SK-N-SH (cell line): ENCODE data around the gene ENTPD1. TPM values are rescaled to one million over a fixed set of nuclear protein-coding genes. Genes with fewer than 3 reads are reported as not detected.

Experiments
- CTCF ChIA-PET: fragments of 300-600, 350-600 bp; formaldehyde crosslinking; extraction: SDS; loops from one replicate; lab custom pipeline; 2021; lab: Yijun Ruan, JAX
- POLR2A ChIA-PET: fragments of 350-600 bp; sonication (Branson Sonifier 250); formaldehyde crosslinking; extraction: SDS; loops from one replicate; lab custom pipeline; 2020; ENCODE audit warnings: antibody characterized with exemption, inconsistent platforms; lab: Yijun Ruan, JAX
- DNase-seq: peaks from one replicate; pipeline ENCODE4 v3.0.0; 2012
- H2AFZ ChIP-seq: fragments of 200-600 bp; sonication (generic); 2 replicates; pipeline ENCODE4 v1.8.1; 2016; ENCODE audit warnings: antibody characterized with exemption, mild to moderate bottlenecking, low read depth
- H3F3A ChIP-seq: fragments of 200-600 bp; sonication (generic); replicated peaks from 2 replicates; pipeline ENCODE3; 2016; ENCODE audit warnings: antibody characterized with exemption, mild to moderate bottlenecking; ENCODE audit not compliant: insufficient read depth
- H3K27ac ChIP-seq, 2 experiments: fragments of 200-500 bp in 1 of 2; fragments of 200-600 bp in 1 of 2; sonication (Bioruptor generic) in 1 of 2; sonication (generic), shearing (Covaris generic) in 1 of 2; 2 replicates each; pipeline versions ENCODE4 v1.5.1 to v1.6.1; 2014 to 2016; ENCODE audit warnings: low read depth in 2 of 2, inconsistent platforms in 1 of 2, low read length in 1 of 2, mild to moderate bottlenecking in 1 of 2, mixed read lengths in 1 of 2
- H3K27me3 ChIP-seq: fragments of 200-600 bp; sonication (generic), shearing (Covaris generic); 2 replicates; pipeline ENCODE4 v1.6.1; 2016; ENCODE audit warnings: mixed run types; ENCODE audit not compliant: insufficient read depth
- H3K36me3 ChIP-seq, 2 experiments: fragments of 200-500 bp in 1 of 2; fragments of 200-600 bp in 1 of 2; sonication (Bioruptor generic) in 1 of 2; sonication (generic) in 1 of 2; replicated peaks in 1 of 2; 2 replicates each; pipeline versions ENCODE3 to v1.5.1; 2014 to 2016; ENCODE audit warnings: low read length in 1 of 2, mild to moderate bottlenecking in 1 of 2; ENCODE audit not compliant: insufficient read depth in 2 of 2, control insufficient read depth in 1 of 2
- H3K4me1 ChIP-seq, 2 experiments: fragments of 200-500 bp in 1 of 2; fragments of 200-600 bp in 1 of 2; sonication (Bioruptor generic) in 1 of 2; sonication (generic), shearing (Covaris generic) in 1 of 2; 2 replicates each; pipeline versions ENCODE4 v1.5.1 to v1.6.1; 2014 to 2016; ENCODE audit warnings: low read depth in 1 of 2, low read length in 1 of 2, mixed run types in 1 of 2; ENCODE audit not compliant: insufficient read depth in 2 of 2, control insufficient read depth in 1 of 2
- H3K4me2 ChIP-seq: fragments of 200-600 bp; sonication (generic), shearing (Covaris generic); 2 replicates; pipeline ENCODE4 v1.6.1; 2017; ENCODE audit warnings: mixed run types
- H3K4me3 ChIP-seq, 2 experiments: fragments of 200-500 bp in 1 of 2; fragments of 200-600 bp in 1 of 2; sonication (Bioruptor generic) in 1 of 2; sonication (generic), shearing (Covaris generic) in 1 of 2; 2 replicates each; pipeline versions ENCODE4 v1.5.1 to v1.8.1; 2014 to 2016; ENCODE audit warnings: low read depth in 2 of 2, inconsistent platforms in 1 of 2, low read length in 1 of 2, mild to moderate bottlenecking in 1 of 2, mixed read lengths in 1 of 2, moderate library complexity in 1 of 2
- H3K79me2 ChIP-seq: fragments of 200-600 bp; sonication (generic); 2 replicates; pipeline ENCODE4 v1.8.1; 2017; ENCODE audit warnings: mild to moderate bottlenecking; ENCODE audit not compliant: insufficient read depth
- H3K9ac ChIP-seq: fragments of 200-600 bp; sonication (generic); 2 replicates; pipeline ENCODE4 v1.6.1; 2017; ENCODE audit warnings: mixed run types
- H3K9me2 ChIP-seq: fragments of 200-600 bp; sonication (generic); 2 replicates; pipeline ENCODE4 v1.6.1; 2017; ENCODE audit warnings: mixed run types
- H3K9me3 ChIP-seq: fragments of 200-600 bp; sonication (generic); 2 replicates; pipeline ENCODE4 v1.6.1; 2017; ENCODE audit warnings: mixed run types, mild to moderate bottlenecking, moderate library complexity
- H4K20me1 ChIP-seq: fragments of 200-600 bp; sonication (generic); 2 replicates; pipeline ENCODE4 v1.6.1; 2017; ENCODE audit warnings: mild to moderate bottlenecking, mixed run types; ENCODE audit not compliant: insufficient read depth
- CHD2 ChIP-seq: fragments of 150-350 bp; IDR thresholded peaks from 2 replicates; pipeline ENCODE4 v1.6.1; 2018; ENCODE audit warnings: low read length; ENCODE audit not compliant: partially characterized antibody
- EP300 ChIP-seq, 2 experiments: IDR thresholded peaks; 2 replicates each; pipeline versions ENCODE4 v1.4.0 to v1.6.1; 2012; ENCODE audit warnings: borderline replicate concordance in 1 of 2, low read depth in 1 of 2, low read length in 1 of 2
- EZH2phosphoT487 ChIP-seq: fragments of 200-600 bp; sonication (generic); IDR thresholded peaks from 2 replicates; pipeline ENCODE4 v1.6.1; 2017; ENCODE audit warnings: low read depth, mixed run types, mild to moderate bottlenecking, antibody characterized with exemption, moderate library complexity, borderline replicate concordance
- FOXJ3 ChIP-seq: sonication (generic); formaldehyde crosslinking; IDR thresholded peaks from 2 replicates; pipeline ENCODE4 v1.5.1; 2020; ENCODE audit warnings: mild to moderate bottlenecking, missing genetic modification reagents
- FOXM1 ChIP-seq: IDR thresholded peaks from 2 replicates; pipeline ENCODE4 v1.4.0; 2012; ENCODE audit warnings: low read depth, mild to moderate bottlenecking
- IRF3 ChIP-seq: fragments of 150-350 bp; IDR thresholded peaks from 2 replicates; pipeline ENCODE4 v1.6.1; 2016; ENCODE audit warnings: mild to moderate bottlenecking, low read depth, low read length
- JUND ChIP-seq: IDR thresholded peaks from 2 replicates; pipeline ENCODE4 v1.4.0; 2012
- MEF2A ChIP-seq: IDR thresholded peaks from 2 replicates; pipeline ENCODE4 v1.4.0; 2012; ENCODE audit warnings: low read depth, borderline replicate concordance
- NFIC ChIP-seq: IDR thresholded peaks from 2 replicates; pipeline ENCODE4 v1.4.0; 2012; ENCODE audit warnings: borderline replicate concordance
- NRF1 ChIP-seq: IDR thresholded peaks from 2 replicates; pipeline ENCODE4 v1.6.1; 2012; ENCODE audit warnings: low read depth, mild to moderate bottlenecking, low read length
- POLR2AphosphoS5 ChIP-seq: IDR thresholded peaks from 2 replicates; pipeline ENCODE4 v1.6.1; 2012; ENCODE audit warnings: low read depth, low read length
- RCOR1 ChIP-seq: fragments of 150-350 bp; IDR thresholded peaks from 2 replicates; pipeline ENCODE4 v1.6.1; 2017; ENCODE audit warnings: antibody characterized with exemption, low read length
- REST ChIP-seq: IDR thresholded peaks from 2 replicates; pipeline ENCODE4 v1.6.1; 2012; ENCODE audit warnings: mild to moderate bottlenecking, low read depth, low read length, moderate library complexity
- SIN3A ChIP-seq: IDR thresholded peaks from 2 replicates; pipeline ENCODE4 v1.6.1; 2012; ENCODE audit warnings: low read depth, mild to moderate bottlenecking, low read length, moderate library complexity, borderline replicate concordance
- SMC3 ChIP-seq: IDR thresholded peaks from 2 replicates; pipeline ENCODE4 v1.6.1; 2012; ENCODE audit warnings: low read depth, low read length, improper control_type of control experiment
- TCF12 ChIP-seq: IDR thresholded peaks from 2 replicates; pipeline ENCODE4 v1.4.0; 2012
- USF1 ChIP-seq: IDR thresholded peaks from 2 replicates; pipeline ENCODE4 v1.4.0; 2012; ENCODE audit warnings: low read depth, borderline replicate concordance
- ZBTB33 ChIP-seq: IDR thresholded peaks from 2 replicates; pipeline ENCODE4 v1.4.0; 2012; ENCODE audit warnings: low read depth, borderline replicate concordance
- polyA plus RNA-seq, 3 experiments: library from polyadenylated mRNA; depleted of rRNA; stranded (reverse); fragments of >200 nt; gene quantifications; 2 replicates each; pipeline ENCODE4 v1.2.3, GENCODE V29; 2012

Gene ENTPD1
- polyA plus RNA-seq, 1 of the 3 experiments (the other 2 are of a cell fraction) = 0.02 TPM

- H3F3A ChIP-seq = no peaks in the 10 kb centered on the region
- H4K20me1 ChIP-seq = no peaks in the 10 kb centered on the region
- H3K27me3 ChIP-seq = no peaks in the 10 kb centered on the region
- H3K9me2 ChIP-seq = no peaks in the 10 kb centered on the region
- DNase-seq = no peak
- H3K9me3 ChIP-seq = no peaks in the 10 kb centered on the region
- TF ChIP-seq SMC3 (no peak), CHD2 (no peak), POLR2AphosphoS5 (no peak), RCOR1 (no peak), IRF3 (no peak), FOXJ3 (no peak), EZH2phosphoT487 (no peak), JUND (no peak), USF1 (no peak), NFIC (no peak), EP300 (IDR thresholded peaks at IDR 0.05; ENCODE audit: borderline replicate concordance in 1 of 2, low read depth in 1 of 2, low read length in 1 of 2) (no peak), FOXM1 (no peak), NRF1 (no peak), TCF12 (no peak), ZBTB33 (no peak), REST (no peak), SIN3A (no peak), MEF2A (no peak)
- H3K4me1 ChIP-seq = peaks cover 0 to 11% of the 10 kb centered on the region in 2 experiments; a peak in 1 of 4 replicates
- no peak overlapping the region for H3K27ac ChIP-seq
- H3K9ac ChIP-seq = no peak overlapping the region
- ChIA-PET POLR2A (no interaction called here), CTCF (no interaction called here)
- H3K79me2 ChIP-seq = no peaks in the 10 kb centered on the region
- H3K4me2 ChIP-seq = no peak overlapping the region
- H3K4me3 ChIP-seq = no peak overlapping the region
- no peak overlapping the region for H2AFZ ChIP-seq
- no peaks in the 10 kb centered on the region for H3K36me3 ChIP-seq
These were observed 40.5 kb downstream of the ENTPD1 start for GRCh38 chr10:95796504-95796903.
